SK-N-SH (cell line): Measurements from ENCODE around the gene TRIM73.
"Not testable (repeated sequence)": the region's sequence is repeated elsewhere in the genome, so short reads cannot be mapped to it uniquely, and the experiment has no call there.

ENCODE experiments used
- IRF3 ChIP-seq: fragments of 150-350 bp; IDR thresholded peaks from 2 replicates; pipeline ENCODE4 v1.6.1; 2016; ENCODE audit warnings: mild to moderate bottlenecking, low read depth, low read length
- POLR2AphosphoS5 ChIP-seq: IDR thresholded peaks from 2 replicates; pipeline ENCODE4 v1.6.1; 2012; ENCODE audit warnings: low read depth, low read length

GRCh38 chr7:75414204-75414603 is 18.8 kb downstream of the TRIM73 start:
- TF ChIP-seq IRF3, POLR2AphosphoS5: not testable (repeated sequence)
